Cardiac septum (tissue), 1 donor: ENCODE results near the gene AOC2. TPM values are rescaled to one million over a fixed set of nuclear protein-coding genes. Genes with fewer than 3 reads are reported as not detected.
"Not testable (repeated sequence)": the region's sequence is repeated elsewhere in the genome, so short reads cannot be mapped to it uniquely, and the experiment has no call there.

Source experiments
- DNase-seq: peaks from one replicate; pipeline ENCODE4 v3.0.0-alpha.2; 2020; ENCODE audit warnings: low spot score
- intact Hi-C: fragments of 100-400 bp; cut with DNase I; formaldehyde crosslinking; loops from one replicate; pipeline ENCODE4 v1.14.0; 2022
- total RNA-seq: library from RNA; stranded (reverse); fragmentation: NEBNext Ultra II Directional; extraction: Animal tissue kit (Norgen Biotek cat#: 25700); gene quantifications from one replicate; pipeline ENCODE4 v1.2.1, GENCODE V29; 2021
- donor health status: DM: no; HTN: no; CAD: no.

The AOC2 gene
- total RNA-seq, 1 donor from 2014 or later, result 0.89 TPM

- intact Hi-C loops, DNase-seq: not testable (repeated sequence)
These were observed 7.2 kb downstream of the AOC2 start for GRCh38 chr17:42851371-42852240.

GRCh38 chr17:42852351-42852750, 8.0 kb downstream of the AOC2 start:
- DNase-seq, result no peak
- intact Hi-C loops, result no loop called here

- no peak for DNase-seq
- intact Hi-C loops, result no loop called here
These were observed 8.6 kb downstream of the AOC2 start for GRCh38 chr17:42853004-42853403.

GRCh38 chr17:42853597-42853967, 9.2 kb downstream of the AOC2 start:
- intact Hi-C loops, result no loop called here
- DNase-seq, result no peak

- intact Hi-C loops, result no loop called here
- no peak for DNase-seq
These were observed 9.8 kb downstream of the AOC2 start for GRCh38 chr17:42853968-42854790.

- no peak for DNase-seq
- intact Hi-C loops, result no loop called here
These were observed 10.7 kb downstream of the AOC2 start for GRCh38 chr17:42855048-42855596.

- DNase-seq, intact Hi-C loops: not testable (repeated sequence)
These were observed 11.7 kb downstream of the AOC2 start for GRCh38 chr17:42856093-42856492.

- intact Hi-C loops, DNase-seq: not testable (repeated sequence)
These were observed 12.1 kb downstream of the AOC2 start for GRCh38 chr17:42856516-42856915.

GRCh38 chr17:42857389-42857788, 13.0 kb downstream of the AOC2 start:
- no peak for DNase-seq
- intact Hi-C loops, result no loop called here

GRCh38 chr17:42865638-42866094, 21.3 kb downstream of the AOC2 start:
- intact Hi-C loops, result no loop called here
- no peak for DNase-seq

GRCh38 chr17:42866216-42866615, 21.8 kb downstream of the AOC2 start:
- intact Hi-C loops, result no loop called here
- no peak for DNase-seq

- no peak for DNase-seq
- intact Hi-C loops, result no loop called here
These were observed 22.5 kb downstream of the AOC2 start for GRCh38 chr17:42866631-42867575.

GRCh38 chr17:42867694-42868261, 23.4 kb downstream of the AOC2 start:
- intact Hi-C loops, DNase-seq: not testable (repeated sequence)

GRCh38 chr17:42868338-42868737, 24.0 kb downstream of the AOC2 start:
- DNase-seq, result no peak
- intact Hi-C loops, result no loop called here

- DNase-seq, result no peak
- intact Hi-C loops, result no loop called here
These were observed 27.3 kb downstream of the AOC2 start for GRCh38 chr17:42871647-42872046.

- no peak for DNase-seq
- intact Hi-C loops, result no loop called here
These were observed 28.0 kb downstream of the AOC2 start for GRCh38 chr17:42872251-42872965.

GRCh38 chr17:42873315-42873714, 28.9 kb downstream of the AOC2 start:
- DNase-seq, result no peak
- intact Hi-C loops, result no loop called here
